ENCODE results near the gene ATP6V0A1.
"Not testable (repeated sequence)": the region's sequence is repeated elsewhere in the genome, so short reads cannot be mapped to it uniquely, and the experiment has no call there.

The ATP6V0A1 gene

GRCh38 chr17:42520540-42520951, 61.9 kb downstream of the ATP6V0A1 start:
- no peak for DNase-seq

GRCh38 chr17:42521036-42521435, 62.4 kb downstream of the ATP6V0A1 start:
- DNase-seq, result no peak

- DNase-seq, result no peak
Observed at GRCh38 chr17:42521666-42522262, 63.1 kb downstream of the ATP6V0A1 start.

- DNase-seq, result no peak
Observed at GRCh38 chr17:42522263-42522790, 63.6 kb downstream of the ATP6V0A1 start.

GRCh38 chr17:42522798-42523278, 64.2 kb downstream of the ATP6V0A1 start:
- DNase-seq, result no peak

GRCh38 chr17:42525221-42525620, 66.5 kb downstream of the ATP6V0A1 start:
- no peak for DNase-seq

- no peak for DNase-seq
Observed at GRCh38 chr17:42526031-42526444, 67.4 kb downstream of the ATP6V0A1 start.

- no peak for DNase-seq
Observed at GRCh38 chr17:42527932-42528331, 69.3 kb downstream of the ATP6V0A1 start.

- DNase-seq, result no peak
Observed at GRCh38 chr17:42529061-42529460, 70.4 kb downstream of the ATP6V0A1 start.

- no peak for DNase-seq
Observed at GRCh38 chr17:42530952-42531454, 72.3 kb downstream of the ATP6V0A1 start.

- DNase-seq, result no peak
Observed at GRCh38 chr17:42531455-42532354, 73.0 kb downstream of the ATP6V0A1 start.

- no peak for DNase-seq
Observed at GRCh38 chr17:42535155-42536047, 76.7 kb downstream of the ATP6V0A1 start.

GRCh38 chr17:42536048-42536371, 77.3 kb downstream of the ATP6V0A1 start, which contains the start of gene NAGLU:
NAGLU (plus strand) TSS chr17:42536241; CDS start chr17:42536273, 32 bp downstream.
- peak; percentile 71 for DNase-seq

- DNase-seq, result peak; percentile 66
Observed at GRCh38 chr17:42536372-42537155, 77.9 kb downstream of the ATP6V0A1 start.

- no peak for DNase-seq
Observed at GRCh38 chr17:42537156-42537805, 78.6 kb downstream of the ATP6V0A1 start.

GRCh38 chr17:42537826-42538451, 79.3 kb downstream of the ATP6V0A1 start:
- no peak for DNase-seq

- DNase-seq, result no peak
Observed at GRCh38 chr17:42538482-42538881, 79.8 kb downstream of the ATP6V0A1 start.

GRCh38 chr17:42540558-42540957, 81.9 kb downstream of the ATP6V0A1 start:
- not testable (repeated sequence) for DNase-seq

- DNase-seq, result no peak
Observed at GRCh38 chr17:42541041-42541833, 82.6 kb downstream of the ATP6V0A1 start.

All from DMS79 (cell line).